Stimulated activated CD8-positive, alpha-beta memory T cell treated with anti-CD3 and anti-CD28 coated beads, Interleukin-7, amount 100 ng/mL, for 24 hours (primary cell): Measurements from ENCODE around the gene OXCT1.
A peak's percentile ranks its signal among the peaks of the same experiment; 100 is the strongest.

ENCODE experiments used
- DNase-seq: peaks from one replicate; pipeline ENCODE4 v3.0.0-alpha.2; 2020; ENCODE audit warnings: low read depth

The OXCT1 gene

GRCh38 chr5:41869724-41870626, at the start of gene OXCT1:
TSS of gene OXCT1 (minus strand) at chr5:41870425. CDS start at chr5:41870358, 67 bp downstream.
- peak; percentile 84 for DNase-seq

GRCh38 chr5:41918105-41918504, 47.9 kb upstream of the OXCT1 start:
- no peak for DNase-seq

- no peak for DNase-seq
Observed at GRCh38 chr5:41908374-41909079, 38.3 kb upstream of the OXCT1 start.

- no peak for DNase-seq
Observed at GRCh38 chr5:41906151-41906550, 35.9 kb upstream of the OXCT1 start.

GRCh38 chr5:41903892-41904799, 33.9 kb upstream of the OXCT1 start, which contains the start of gene RIMOC1:
TSS of gene RIMOC1 (plus strand) at chr5:41904344. CDS start at chr5:41904368, 24 bp downstream.
- DNase-seq, result peak; percentile 95

- no peak for DNase-seq
Observed at GRCh38 chr5:41903382-41903891, 33.2 kb upstream of the OXCT1 start.

- DNase-seq, result no peak
Observed at GRCh38 chr5:41896230-41896629, 26.0 kb upstream of the OXCT1 start.

GRCh38 chr5:41893074-41893851, 23.0 kb upstream of the OXCT1 start:
- DNase-seq, result no peak

- DNase-seq, result no peak
Observed at GRCh38 chr5:41892031-41892430, 21.8 kb upstream of the OXCT1 start.

GRCh38 chr5:41891066-41891707, 21.0 kb upstream of the OXCT1 start:
- DNase-seq, result no peak

- DNase-seq, result no peak
Observed at GRCh38 chr5:41885286-41885685, 15.1 kb upstream of the OXCT1 start.

GRCh38 chr5:41883936-41884335, 13.7 kb upstream of the OXCT1 start:
- no peak for DNase-seq

- DNase-seq, result no peak
Observed at GRCh38 chr5:41883243-41883642, 13.0 kb upstream of the OXCT1 start.

- DNase-seq, result no peak
Observed at GRCh38 chr5:41882765-41883164, 12.5 kb upstream of the OXCT1 start.

GRCh38 chr5:41878643-41879478, 8.6 kb upstream of the OXCT1 start:
- DNase-seq, result no peak

GRCh38 chr5:41878173-41878572, 7.9 kb upstream of the OXCT1 start:
- no peak for DNase-seq

- no peak for DNase-seq
Observed at GRCh38 chr5:41877408-41877807, 7.2 kb upstream of the OXCT1 start.

- no peak for DNase-seq
Observed at GRCh38 chr5:41876678-41877077, 6.5 kb upstream of the OXCT1 start.

- DNase-seq, result no peak
Observed at GRCh38 chr5:41875121-41875520, 4.9 kb upstream of the OXCT1 start.
